IMR-90 (cell line): Measurements from ENCODE around the gene RAB20. TPM values are rescaled to one million over a fixed set of nuclear protein-coding genes. Genes with fewer than 3 reads are reported as not detected.

Experiments
- ATAC-seq: fragments of 200-7000 bp; cut with Tn5 transposase; 2 replicates; pipeline ENCODE4 v1.9.1; 2020; ENCODE audit warnings: low read depth, mild to moderate bottlenecking, moderate library complexity
- BruUV-seq: library from RNA; stranded (reverse); fragments of 400-500 nt; replicated peaks from 2 replicates; lab custom pipeline; 2021; lab: Mats Ljungman, UMichigan
- CTCF ChIA-PET: fragments of 300-600 bp; formaldehyde crosslinking; extraction: SDS; loops from one replicate; lab custom pipeline; 2021; ENCODE audit warnings: antibody characterized with exemption; lab: Yijun Ruan, JAX
- POLR2A ChIA-PET: fragments of 300-600 bp; sonication (Branson Sonifier 250); formaldehyde crosslinking; loops from one replicate; lab custom pipeline; 2022; ENCODE audit warnings: antibody characterized with exemption; ENCODE audit not compliant: unreplicated experiment; lab: Charles Lee
- DNase-seq: peaks from one replicate; pipeline ENCODE4 v3.0.0; 2013
- H2AFZ ChIP-seq: replicated peaks from 2 replicates; pipeline ENCODE3; 2013; ENCODE audit warnings: low read length, mild to moderate bottlenecking; ENCODE audit not compliant: poor library complexity
- H2AK5ac ChIP-seq: 2 replicates; pipeline ENCODE4 v1.6.1; 2013; ENCODE audit warnings: low read depth, low read length, inconsistent platforms
- H2AK9ac ChIP-seq: replicated peaks from 2 replicates; pipeline ENCODE3; 2013; ENCODE audit warnings: mild to moderate bottlenecking, low read depth, low read length, moderate library complexity; ENCODE audit not compliant: poor library complexity
- H2BK120ac ChIP-seq: 2 replicates; pipeline ENCODE4 v1.6.1; 2013; ENCODE audit warnings: low read depth, low read length, inconsistent platforms
- H2BK15ac ChIP-seq: 3 replicates; pipeline ENCODE4 v1.6.1; 2013; ENCODE audit warnings: low read depth, low read length, inconsistent platforms
- H2BK20ac ChIP-seq: 2 replicates; pipeline ENCODE4 v1.6.1; 2013; ENCODE audit warnings: low read depth, mild to moderate bottlenecking, inconsistent platforms, low read length, moderate library complexity
- H2BK5ac ChIP-seq: 2 replicates; pipeline ENCODE4 v1.6.1; 2013; ENCODE audit warnings: mild to moderate bottlenecking, low read depth, low read length, inconsistent platforms; ENCODE audit not compliant: poor library complexity, severe bottlenecking
- H3K14ac ChIP-seq: replicated peaks from 2 replicates; pipeline ENCODE4 v1.6.1; 2013; ENCODE audit warnings: low read depth, low read length, inconsistent platforms
- H3K18ac ChIP-seq: 2 replicates; pipeline ENCODE4 v1.6.1; 2013; ENCODE audit warnings: low read depth, low read length, control low read depth
- H3K23ac ChIP-seq: 2 replicates; pipeline ENCODE4 v1.6.1; 2013; ENCODE audit warnings: low read depth, low read length, inconsistent platforms
- H3K27ac ChIP-seq: 2 replicates; pipeline ENCODE4 v1.5.1; 2013; ENCODE audit warnings: mild to moderate bottlenecking, control low read depth, low read length; ENCODE audit not compliant: insufficient read depth
- H3K27me3 ChIP-seq: 2 replicates; pipeline ENCODE4 v1.6.1; 2013; ENCODE audit warnings: low read length; ENCODE audit not compliant: control insufficient read depth, insufficient read depth
- H3K36me3 ChIP-seq: 2 replicates; pipeline ENCODE4 v1.6.1; 2013; ENCODE audit warnings: low read length, mixed read lengths; ENCODE audit not compliant: control insufficient read depth, insufficient read depth
- H3K4ac ChIP-seq: 2 replicates; pipeline ENCODE4 v1.6.1; 2013; ENCODE audit warnings: low read depth, low read length, inconsistent platforms
- H3K4me1 ChIP-seq: 2 replicates; pipeline ENCODE4 v1.6.1; 2013; ENCODE audit warnings: low read length, mixed read lengths; ENCODE audit not compliant: control insufficient read depth, insufficient read depth
- H3K4me2 ChIP-seq: 2 replicates; pipeline ENCODE4 v1.6.1; 2013; ENCODE audit warnings: low read depth, mild to moderate bottlenecking, control low read depth, low read length, moderate library complexity
- H3K4me3 ChIP-seq: 2 replicates; pipeline ENCODE4 v1.5.1; 2013; ENCODE audit warnings: low read depth, mild to moderate bottlenecking, control low read depth, low read length, moderate library complexity; ENCODE audit not compliant: insufficient read depth
- H3K56ac ChIP-seq: 2 replicates; pipeline ENCODE4 v1.6.1; 2013; ENCODE audit warnings: low read length, inconsistent platforms; ENCODE audit not compliant: insufficient read depth; ENCODE audit errors: extremely low read depth
- H3K79me1 ChIP-seq, 2 experiments: 2 replicates each; pipeline ENCODE4 v1.6.1; 2013; ENCODE audit warnings: low read length in 2 of 2, inconsistent platforms in 1 of 2, low read depth in 1 of 2
- H3K9ac ChIP-seq: 2 replicates; pipeline ENCODE4 v1.6.1; 2013; ENCODE audit warnings: low read depth, low read length, control low read depth
- H3K9me1 ChIP-seq: 2 replicates; pipeline ENCODE4 v1.6.1; 2013; ENCODE audit warnings: low read length, inconsistent platforms; ENCODE audit not compliant: insufficient read depth
- H3K9me3 ChIP-seq: 2 replicates; pipeline ENCODE4 v1.6.1; 2013; ENCODE audit warnings: low read length; ENCODE audit not compliant: control insufficient read depth, insufficient read depth
- H4K20me1 ChIP-seq: 2 replicates; pipeline ENCODE4 v1.6.1; 2013; ENCODE audit warnings: low read length, inconsistent platforms; ENCODE audit not compliant: insufficient read depth
- H4K5ac ChIP-seq: 2 replicates; pipeline ENCODE4 v1.6.1; 2013; ENCODE audit warnings: mild to moderate bottlenecking, low read depth, low read length, control low read depth
- H4K8ac ChIP-seq, 2 experiments: 2 replicates each; pipeline ENCODE4 v1.6.1; 2013; ENCODE audit warnings: low read depth in 2 of 2, low read length in 2 of 2, control low read depth in 1 of 2, inconsistent platforms in 1 of 2
- H4K91ac ChIP-seq: 2 replicates; pipeline ENCODE4 v1.6.1; 2013; ENCODE audit warnings: low read depth, low read length, inconsistent platforms; ENCODE audit not compliant: insufficient read depth
- BHLHE40 ChIP-seq: fragments of 150-350 bp; IDR thresholded peaks from 2 replicates; pipeline ENCODE4 v1.6.1; 2016; ENCODE audit warnings: mild to moderate bottlenecking, low read depth, low read length
- CEBPB ChIP-seq: IDR thresholded peaks from 2 replicates; pipeline ENCODE4 v1.6.1; 2012; ENCODE audit warnings: low read depth, low read length, improper control_type of control experiment
- CHD1 ChIP-seq: IDR thresholded peaks from 2 replicates; pipeline ENCODE4 v1.6.1; 2012; ENCODE audit warnings: low read depth, low read length, improper control_type of control experiment
- ELK1 ChIP-seq: fragments of 150-350 bp; IDR thresholded peaks from 2 replicates; pipeline ENCODE4 v1.6.1; 2016; ENCODE audit warnings: low read depth, mild to moderate bottlenecking, low read length, moderate library complexity, borderline replicate concordance
- FOS ChIP-seq: fragments of 150-350 bp; IDR thresholded peaks from 2 replicates; pipeline ENCODE4 v1.6.1; 2016; ENCODE audit warnings: low read depth, low read length
- MAFK ChIP-seq: IDR thresholded peaks from 2 replicates; pipeline ENCODE4 v1.6.1; 2012; ENCODE audit warnings: low read depth, low read length, improper control_type of control experiment
- MAZ ChIP-seq: IDR thresholded peaks from 2 replicates; pipeline ENCODE4 v1.6.1; 2012; ENCODE audit warnings: low read depth, mild to moderate bottlenecking, low read length, improper control_type of control experiment, moderate library complexity, borderline replicate concordance
- MXI1 ChIP-seq: IDR thresholded peaks from 2 replicates; pipeline ENCODE4 v1.6.1; 2012; ENCODE audit warnings: low read depth, mild to moderate bottlenecking, low read length, moderate library complexity, borderline replicate concordance
- NFE2L2 ChIP-seq: fragments of 150-350 bp; IDR thresholded peaks from 2 replicates; pipeline ENCODE4 v1.6.1; 2016; ENCODE audit warnings: low read depth, mild to moderate bottlenecking, low read length
- POLR2A ChIP-seq: IDR thresholded peaks from 2 replicates; pipeline ENCODE4 v1.6.1; 2012; ENCODE audit warnings: mild to moderate bottlenecking, low read depth, low read length
- RAD21 ChIP-seq: IDR thresholded peaks from 2 replicates; pipeline ENCODE4 v1.6.1; 2012; ENCODE audit warnings: low read length, improper control_type of control experiment
- RCOR1 ChIP-seq: IDR thresholded peaks from 2 replicates; pipeline ENCODE4 v1.6.1; 2012; ENCODE audit warnings: mild to moderate bottlenecking, low read length, improper control_type of control experiment; ENCODE audit not compliant: insufficient replicate concordance
- RFX5 ChIP-seq: IDR thresholded peaks from 2 replicates; pipeline ENCODE4 v1.8.0; 2012; ENCODE audit warnings: low read depth, mild to moderate bottlenecking, low read length, moderate library complexity
- SMC3 ChIP-seq: fragments of 150-350 bp; IDR thresholded peaks from 2 replicates; pipeline ENCODE4 v1.6.1; 2016; ENCODE audit warnings: low read depth, mild to moderate bottlenecking, antibody characterized with exemption, low read length, moderate library complexity
- USF2 ChIP-seq: fragments of 150-350 bp; IDR thresholded peaks from 2 replicates; pipeline ENCODE4 v1.6.1; 2017; ENCODE audit warnings: mild to moderate bottlenecking, antibody characterized with exemption, low read length, low read depth
- WGBS, 2 experiments: methylation state at CpG; one replicate each; pipeline versions ENCODE4 v1.1.5 to v1.1.7; 2013; ENCODE audit warnings: missing lambda C conversion rate in 2 of 2; ENCODE audit not compliant: insufficient read length in 1 of 2; ENCODE audit errors: extremely low coverage in 2 of 2; 5-methylcytosine and 5-hydroxymethylcytosine counted together
- dilution Hi-C: fragments of 300-500 bp; cut with HindIII; formaldehyde crosslinking; loops from one replicate; pipeline ENCODE4 v1.14.3; 2018; ENCODE audit warnings: low sequenced_read_pairs; ENCODE audit not compliant: unreplicated experiment
- in situ Hi-C: fragments of 300-500 bp; cut with MboI; formaldehyde crosslinking; loops from 3 replicates; pipeline ENCODE4 v1.14.3; 2019; ENCODE audit warnings: low sequenced_read_pairs, inconsistent platforms, mixed read lengths
- intact Hi-C: fragments of 100-400 bp; cut with micrococcal nuclease; formaldehyde crosslinking; loops from 2 replicates; pipeline ENCODE4 v1.10.0; 2022
- polyA plus RNA-seq, 3 experiments: library from polyadenylated mRNA; depleted of rRNA; stranded (reverse); fragments of >200 nt; gene quantifications; 2 replicates each; pipeline ENCODE4 v1.2.3, GENCODE V29; 2012; ENCODE audit warnings: low replicate concordance in 1 of 3
- total RNA-seq: library from RNA; depleted of rRNA; stranded (reverse); fragments of >200 nt; gene quantifications from 2 replicates; pipeline ENCODE4 v1.2.3, GENCODE V29; 2012
- TF ChIP-seq, protein P1 (sequence below): conservative IDR thresholded peaks from 2 replicates; pipeline ENCODE4 v1.5.1; 2012; ENCODE audit warnings: mild to moderate bottlenecking, low read depth, low read length, improper control_type of control experiment

RAB20 gene
- total and polyA plus RNA-seq, 2 of the 4 experiments (the other 2 are of a cell fraction): 3.8 to 5.1 TPM

DNA sequence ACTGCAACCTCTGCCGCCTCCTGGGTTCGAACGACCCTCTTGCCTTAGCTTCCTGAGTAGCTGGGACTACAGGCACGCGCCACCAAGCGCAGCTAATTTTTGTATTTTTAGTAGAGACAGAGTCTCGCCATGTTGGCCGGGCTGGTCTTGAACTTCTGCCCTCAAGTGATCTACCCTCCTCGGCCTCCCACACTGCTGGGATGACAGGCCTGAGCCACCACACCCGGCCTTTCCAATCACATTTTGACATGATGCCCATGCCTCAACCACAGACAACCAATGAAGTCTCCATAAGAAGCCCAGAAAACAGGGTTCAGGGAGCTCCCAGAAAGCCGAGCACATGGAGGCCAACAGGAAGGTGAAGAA lies 11.7 kb downstream of the RAB20 start:
- H4K5ac ChIP-seq: no peak overlapping the region
- no peak overlapping the region for H3K56ac ChIP-seq
- CTCF ChIA-PET: no interaction called here

More for the DNA sequence above, 11.7 kb downstream of the RAB20 start:
- TF ChIP-seq BHLHE40: no peak
- no peak for TF ChIP-seq USF2
- TF ChIP-seq, protein P1, sequence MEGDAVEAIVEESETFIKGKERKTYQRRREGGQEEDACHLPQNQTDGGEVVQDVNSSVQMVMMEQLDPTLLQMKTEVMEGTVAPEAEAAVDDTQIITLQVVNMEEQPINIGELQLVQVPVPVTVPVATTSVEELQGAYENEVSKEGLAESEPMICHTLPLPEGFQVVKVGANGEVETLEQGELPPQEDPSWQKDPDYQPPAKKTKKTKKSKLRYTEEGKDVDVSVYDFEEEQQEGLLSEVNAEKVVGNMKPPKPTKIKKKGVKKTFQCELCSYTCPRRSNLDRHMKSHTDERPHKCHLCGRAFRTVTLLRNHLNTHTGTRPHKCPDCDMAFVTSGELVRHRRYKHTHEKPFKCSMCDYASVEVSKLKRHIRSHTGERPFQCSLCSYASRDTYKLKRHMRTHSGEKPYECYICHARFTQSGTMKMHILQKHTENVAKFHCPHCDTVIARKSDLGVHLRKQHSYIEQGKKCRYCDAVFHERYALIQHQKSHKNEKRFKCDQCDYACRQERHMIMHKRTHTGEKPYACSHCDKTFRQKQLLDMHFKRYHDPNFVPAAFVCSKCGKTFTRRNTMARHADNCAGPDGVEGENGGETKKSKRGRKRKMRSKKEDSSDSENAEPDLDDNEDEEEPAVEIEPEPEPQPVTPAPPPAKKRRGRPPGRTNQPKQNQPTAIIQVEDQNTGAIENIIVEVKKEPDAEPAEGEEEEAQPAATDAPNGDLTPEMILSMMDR: no peak
- no peak for TF ChIP-seq MAFK
- no peak for TF ChIP-seq POLR2A
- TF ChIP-seq RCOR1: no peak
- TF ChIP-seq MXI1: no peak
- no peak for TF ChIP-seq FOS
- TF ChIP-seq CEBPB: no peak
- no peak for TF ChIP-seq SMC3
- no peak for TF ChIP-seq RFX5
- no peak for TF ChIP-seq NFE2L2
- TF ChIP-seq RAD21: no peak
- TF ChIP-seq MAZ: no peak
- TF ChIP-seq ELK1: no peak
- no peak for TF ChIP-seq CHD1
- peaks cover 4% of the 10 kb centered on the region for H3K4me1 ChIP-seq
- no peaks in the 10 kb centered on the region for H3K9me3 ChIP-seq
- H2AK9ac ChIP-seq: no peak overlapping the region
- peaks cover 0 to 4% of the 10 kb centered on the region in 2 experiments; a peak in 2 of 4 replicates for H3K79me1 ChIP-seq
- H3K18ac ChIP-seq: no peak overlapping the region
- dilution Hi-C loops (no loop called here), intact Hi-C loops (no loop called here), in situ Hi-C loops (no loop called here)
- H3K27me3 ChIP-seq: no peaks in the 10 kb centered on the region
- no peak overlapping the region for H3K23ac ChIP-seq
- peaks cover 2% of the 10 kb centered on the region; the same call in 1 of the 2 replicates for H3K9me1 ChIP-seq
- H2BK15ac ChIP-seq: no peak overlapping the region
- no peak for ATAC-seq
- DNase-seq: no peak
- POLR2A ChIA-PET: interaction anchor here (0.6 kb wide), 1 partner anchor 191 kb away, joined by 4 read pairs; no protein-coding TSS in a partner anchor
- no peaks in the 10 kb centered on the region for H3K36me3 ChIP-seq
- H3K4me3 ChIP-seq: no peak overlapping the region
- no peak overlapping the region for H4K91ac ChIP-seq
- no peak overlapping the region for H2AK5ac ChIP-seq
- H3K4me2 ChIP-seq: no peak overlapping the region
- no peak overlapping the region for H3K14ac ChIP-seq
- no peak overlapping the region for H3K9ac ChIP-seq
- no peak overlapping the region for H4K8ac ChIP-seq
- H2BK5ac ChIP-seq: no peak overlapping the region
- peaks cover 5% of the 10 kb centered on the region; the same call in 1 of the 2 replicates for H4K20me1 ChIP-seq
- H3K4ac ChIP-seq: no peak overlapping the region
- BruUV-seq: no TSS peak
- no peak overlapping the region for H2BK20ac ChIP-seq
- H2BK120ac ChIP-seq: no peak overlapping the region
- WGBS, 2 experiments: 60% methylated on average over 1 of the region's 11 CpGs; no CpG with 5 or more reads in 1 of the 2 experiments
- H2AFZ ChIP-seq: no peak overlapping the region
- no peak overlapping the region for H3K27ac ChIP-seq
